H9 (cell line): ENCODE data around the gene KIF23. TPM values are rescaled to one million over a fixed set of nuclear protein-coding genes. Genes with fewer than 3 reads are reported as not detected.
"Not testable (repeated sequence)": the region's sequence is repeated elsewhere in the genome, so short reads cannot be mapped to it uniquely, and the experiment has no call there.

Experiments
- DNase-seq: peaks from one replicate; pipeline ENCODE4 v3.0.0-alpha.2; 2017
- H2AFZ ChIP-seq: one replicate; pipeline ENCODE4 v1.6.1; 2013; ENCODE audit warnings: mild to moderate bottlenecking, low read length, control low read depth, moderate library complexity
- H2AK5ac ChIP-seq: 2 replicates; pipeline ENCODE4 v1.6.1; 2013; ENCODE audit warnings: low read length, control low read depth, mixed read lengths; ENCODE audit not compliant: insufficient read length
- H2BK120ac ChIP-seq: one replicate; pipeline ENCODE4 v1.6.1; 2013; ENCODE audit warnings: low read depth, mild to moderate bottlenecking, low read length, control low read depth, inconsistent platforms; ENCODE audit not compliant: poor library complexity, severe bottlenecking
- H2BK12ac ChIP-seq: 2 replicates; pipeline ENCODE4 v1.6.1; 2013; ENCODE audit warnings: low read length, control low read depth, mixed read lengths, low read depth; ENCODE audit not compliant: insufficient read length
- H2BK15ac ChIP-seq: 2 replicates; pipeline ENCODE4 v1.6.1; 2013; ENCODE audit warnings: low read depth, low read length, control low read depth
- H2BK20ac ChIP-seq: one replicate; pipeline ENCODE4 v1.6.1; 2013; ENCODE audit warnings: low read depth, mild to moderate bottlenecking, low read length, control low read depth, inconsistent platforms; ENCODE audit not compliant: poor library complexity, severe bottlenecking
- H2BK5ac ChIP-seq: 2 replicates; pipeline ENCODE4 v1.6.1; 2013; ENCODE audit warnings: low read length, control low read depth, mixed read lengths; ENCODE audit not compliant: insufficient read length
- H3K14ac ChIP-seq: 2 replicates; pipeline ENCODE4 v1.6.1; 2013; ENCODE audit warnings: low read length, control low read depth; ENCODE audit not compliant: insufficient read depth
- H3K18ac ChIP-seq: 2 replicates; pipeline ENCODE4 v1.6.1; 2013; ENCODE audit warnings: low read depth, mild to moderate bottlenecking, mixed read lengths, low read length, control low read depth; ENCODE audit not compliant: insufficient read length
- H3K23ac ChIP-seq: 2 replicates; pipeline ENCODE4 v1.6.1; 2013; ENCODE audit warnings: low read length, control low read depth, mixed read lengths, low read depth; ENCODE audit not compliant: insufficient read length
- H3K23me2 ChIP-seq: 2 replicates; pipeline ENCODE4 v1.6.1; 2013; ENCODE audit warnings: low read depth, mild to moderate bottlenecking, mixed read lengths, low read length, control low read depth; ENCODE audit not compliant: insufficient read length, poor library complexity, severe bottlenecking
- H3K27ac ChIP-seq: 2 replicates; pipeline ENCODE4 v1.5.1; 2013; ENCODE audit warnings: low read length, control low read depth, mixed read lengths, low read depth; ENCODE audit not compliant: insufficient read length
- H3K27me3 ChIP-seq: 2 replicates; pipeline ENCODE4 v1.6.1; 2013; ENCODE audit warnings: low read length, control low read depth, inconsistent platforms; ENCODE audit not compliant: insufficient read depth
- H3K4ac ChIP-seq: 2 replicates; pipeline ENCODE4 v1.6.1; 2013; ENCODE audit warnings: low read depth, mild to moderate bottlenecking, control low read depth, inconsistent platforms, low read length, moderate library complexity
- H3K4me1 ChIP-seq: 2 replicates; pipeline ENCODE4 v1.6.1; 2013; ENCODE audit warnings: low read length, control low read depth, inconsistent platforms; ENCODE audit not compliant: insufficient read depth
- H3K4me2 ChIP-seq: 2 replicates; pipeline ENCODE4 v1.6.1; 2013; ENCODE audit warnings: low read length, control low read depth, mixed read lengths; ENCODE audit not compliant: insufficient read length, insufficient read depth
- H3K56ac ChIP-seq: 2 replicates; pipeline ENCODE4 v1.6.1; 2013; ENCODE audit warnings: low read depth, mild to moderate bottlenecking, mixed read lengths, low read length, control low read depth; ENCODE audit not compliant: insufficient read length
- H3K79me1 ChIP-seq: 2 replicates; pipeline ENCODE4 v1.6.1; 2013; ENCODE audit warnings: low read depth, mild to moderate bottlenecking, moderate library complexity, low read length, control low read depth, inconsistent platforms; ENCODE audit not compliant: insufficient read depth, poor library complexity, severe bottlenecking
- H3K79me2 ChIP-seq: 2 replicates; pipeline ENCODE4 v1.6.1; 2013; ENCODE audit warnings: low read length, control low read depth, inconsistent platforms; ENCODE audit not compliant: insufficient read depth
- H3K9ac ChIP-seq: 2 replicates; pipeline ENCODE4 v1.6.1; 2013; ENCODE audit warnings: low read length, control low read depth, mixed read lengths; ENCODE audit not compliant: insufficient read length; ENCODE audit errors: extremely low read depth
- H3K9me3 ChIP-seq: one replicate; pipeline ENCODE4 v1.6.1; 2013; ENCODE audit warnings: low read depth, low read length, inconsistent platforms; ENCODE audit not compliant: control insufficient read depth
- H3T11ph ChIP-seq: one replicate; pipeline ENCODE4 v1.6.1; 2013; ENCODE audit warnings: mild to moderate bottlenecking, low read length, control low read depth, inconsistent platforms
- H4K20me1 ChIP-seq: one replicate; pipeline ENCODE4 v1.6.1; 2013; ENCODE audit not compliant: control insufficient read depth, insufficient read length, insufficient read depth
- H4K5ac ChIP-seq: 2 replicates; pipeline ENCODE4 v1.6.1; 2013; ENCODE audit warnings: low read depth, mild to moderate bottlenecking, mixed read lengths, low read length, control low read depth; ENCODE audit not compliant: insufficient read length
- H4K8ac ChIP-seq: replicated peaks from 2 replicates; pipeline ENCODE4 v1.6.1; 2013; ENCODE audit warnings: low read length, control low read depth, mixed read lengths, low read depth; ENCODE audit not compliant: insufficient read length
- H4K91ac ChIP-seq: 2 replicates; pipeline ENCODE4 v1.6.1; 2013; ENCODE audit warnings: low read depth, mild to moderate bottlenecking, moderate library complexity, mixed read lengths, low read length, control low read depth; ENCODE audit not compliant: insufficient read length
- H3K27ac Mint-ChIP-seq, 3 experiments: 2 replicates in 2 of 3; 3 replicates in 1 of 3; pipeline ENCODE4 v1.8.0; 2020 to 2021; ENCODE audit warnings: mixed read lengths in 3 of 3, mild to moderate bottlenecking in 1 of 3, moderate library complexity in 1 of 3
- H3K27me3 Mint-ChIP-seq: 2 replicates; pipeline ENCODE4 v1.8.0; 2021; ENCODE audit warnings: low read depth, mild to moderate bottlenecking, moderate library complexity, mixed read lengths
- H3K36me3 Mint-ChIP-seq, 3 experiments: 2 replicates in 2 of 3; 3 replicates in 1 of 3; pipeline ENCODE4 v1.8.0; 2020 to 2021; ENCODE audit warnings: low read depth in 3 of 3, mixed read lengths in 3 of 3; ENCODE audit not compliant: insufficient read depth in 1 of 3
- H3K4me1 Mint-ChIP-seq, 2 experiments: 2 replicates each; pipeline ENCODE4 v1.8.0; 2020; ENCODE audit warnings: mixed read lengths in 2 of 2
- H3K4me3 Mint-ChIP-seq, 2 experiments: 2 replicates in 1 of 2; 3 replicates in 1 of 2; pipeline ENCODE4 v1.8.0; 2020 to 2021; ENCODE audit warnings: mild to moderate bottlenecking in 2 of 2, mixed read lengths in 2 of 2, moderate library complexity in 1 of 2
- H3K9me3 Mint-ChIP-seq, 2 experiments: 2 replicates in 1 of 2; 3 replicates in 1 of 2; pipeline ENCODE4 v1.8.0; 2020; ENCODE audit warnings: mild to moderate bottlenecking in 2 of 2, mixed read lengths in 2 of 2, moderate library complexity in 1 of 2
- WGBS: extraction: QIAGEN DNeasy Blood & Tissue Kit; methylation state at CpG from one replicate; pipeline ENCODE4 v1.1.7; 2013; ENCODE audit warnings: missing lambda C conversion rate, low lambda C conversion rate, mixed read lengths; ENCODE audit not compliant: insufficient read length; ENCODE audit errors: extremely low coverage; 5-methylcytosine and 5-hydroxymethylcytosine counted together
- total RNA-seq: library from RNA; stranded (reverse); gene quantifications from 2 replicates; pipeline ENCODE4 v1.2.1, GENCODE V29; 2021
- TF ChIP-seq, protein P1 (sequence below): fragments of 200-600 bp; sonication (generic); conservative IDR thresholded peaks from 3 replicates; pipeline ENCODE4 v1.8.0; 2021; ENCODE audit warnings: antibody characterized with exemption, mild to moderate bottlenecking

KIF23 gene
- total RNA-seq, 1 experiment from 2014 or later, result 55.4 TPM

GRCh38 chr15:69380726-69381105 lies 33.4 kb upstream of the KIF23 start:
- no peaks in the 10 kb centered on the region for H3K4me1 ChIP-seq
- Mint-ChIP-seq H3K4me3 (no peak overlapping the region), H3K27ac (peak overlapping the region in 1 of 3 experiments; percentile 2; a peak in 1 of 7 replicates), H3K9me3 (no peaks in the 10 kb centered on the region), H3K36me3 (no peaks in the 10 kb centered on the region), H3K27me3 (peaks cover 2% of the 10 kb centered on the region; the same call in 1 of the 2 replicates), H3K4me1 (peaks cover 11 to 14% of the 10 kb centered on the region in 2 experiments)
- H3K56ac ChIP-seq, result no peak overlapping the region
- H3K4ac ChIP-seq, result no peak overlapping the region
- H3T11ph ChIP-seq, result no peak overlapping the region
- no peak overlapping the region for H3K14ac ChIP-seq
- no peaks in the 10 kb centered on the region for H3K79me1 ChIP-seq
- H3K79me2 ChIP-seq, result no peaks in the 10 kb centered on the region
- H3K9me3 ChIP-seq, result no peaks in the 10 kb centered on the region
- no peak overlapping the region for H2BK120ac ChIP-seq
- no peak overlapping the region for H2AK5ac ChIP-seq
- TF ChIP-seq, protein P1, sequence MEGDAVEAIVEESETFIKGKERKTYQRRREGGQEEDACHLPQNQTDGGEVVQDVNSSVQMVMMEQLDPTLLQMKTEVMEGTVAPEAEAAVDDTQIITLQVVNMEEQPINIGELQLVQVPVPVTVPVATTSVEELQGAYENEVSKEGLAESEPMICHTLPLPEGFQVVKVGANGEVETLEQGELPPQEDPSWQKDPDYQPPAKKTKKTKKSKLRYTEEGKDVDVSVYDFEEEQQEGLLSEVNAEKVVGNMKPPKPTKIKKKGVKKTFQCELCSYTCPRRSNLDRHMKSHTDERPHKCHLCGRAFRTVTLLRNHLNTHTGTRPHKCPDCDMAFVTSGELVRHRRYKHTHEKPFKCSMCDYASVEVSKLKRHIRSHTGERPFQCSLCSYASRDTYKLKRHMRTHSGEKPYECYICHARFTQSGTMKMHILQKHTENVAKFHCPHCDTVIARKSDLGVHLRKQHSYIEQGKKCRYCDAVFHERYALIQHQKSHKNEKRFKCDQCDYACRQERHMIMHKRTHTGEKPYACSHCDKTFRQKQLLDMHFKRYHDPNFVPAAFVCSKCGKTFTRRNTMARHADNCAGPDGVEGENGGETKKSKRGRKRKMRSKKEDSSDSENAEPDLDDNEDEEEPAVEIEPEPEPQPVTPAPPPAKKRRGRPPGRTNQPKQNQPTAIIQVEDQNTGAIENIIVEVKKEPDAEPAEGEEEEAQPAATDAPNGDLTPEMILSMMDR, result no peak
- no CpG with 5 or more reads among the region's 10 CpGs for WGBS
- no peak overlapping the region for H2BK20ac ChIP-seq
- no peak overlapping the region for H3K4me2 ChIP-seq
- no peak for DNase-seq
- no peak overlapping the region for H2BK15ac ChIP-seq
- no peak overlapping the region for H2BK12ac ChIP-seq
- H4K20me1 ChIP-seq, result no peaks in the 10 kb centered on the region
- H4K8ac ChIP-seq, result no peak overlapping the region
- no peak overlapping the region for H4K91ac ChIP-seq
- no peak overlapping the region for H2AFZ ChIP-seq
- no peak overlapping the region for H3K27ac ChIP-seq
- no peak overlapping the region for H3K23ac ChIP-seq
- no peak overlapping the region for H2BK5ac ChIP-seq
- no peaks in the 10 kb centered on the region for H3K27me3 ChIP-seq
- H3K23me2 ChIP-seq, result no peaks in the 10 kb centered on the region
- no peak overlapping the region for H3K9ac ChIP-seq
- H4K5ac ChIP-seq, result no peak overlapping the region
- no peak overlapping the region for H3K18ac ChIP-seq

DNA sequence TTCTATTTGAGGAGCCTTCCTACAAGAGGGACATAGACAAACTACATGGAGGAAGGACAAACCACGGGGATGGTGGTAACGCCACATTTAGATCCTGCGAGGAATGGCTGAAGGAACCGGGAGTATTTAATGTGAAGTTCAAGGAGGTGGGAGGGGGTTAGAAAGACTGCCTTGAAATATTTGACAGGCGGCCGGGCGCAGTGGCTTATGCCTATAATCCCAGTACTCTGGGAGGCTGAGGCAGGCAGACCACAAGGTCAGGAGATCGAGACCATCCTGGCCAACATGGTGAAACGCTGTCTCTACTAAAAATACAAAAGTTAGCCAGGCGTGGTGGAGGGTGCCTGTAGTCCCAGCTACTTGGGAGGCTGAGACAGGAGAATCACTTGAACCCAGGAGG lies 32.0 kb upstream of the KIF23 start:
- not testable (repeated sequence) for H3K23me2 ChIP-seq, H2BK12ac ChIP-seq, H3K14ac ChIP-seq, H3K27me3 ChIP-seq, H2BK20ac ChIP-seq, H2BK5ac ChIP-seq, H2BK120ac ChIP-seq, H4K91ac ChIP-seq, H4K5ac ChIP-seq, H4K20me1 ChIP-seq, H3K9ac ChIP-seq, H3K27ac ChIP-seq, H3K4me3 Mint-ChIP-seq, DNase-seq, H3T11ph ChIP-seq, H3K27me3 Mint-ChIP-seq, H3K36me3 Mint-ChIP-seq, H3K4me2 ChIP-seq, H3K79me2 ChIP-seq, H3K4ac ChIP-seq, H3K4me1 ChIP-seq, H3K18ac ChIP-seq, H3K56ac ChIP-seq, H4K8ac ChIP-seq, H3K23ac ChIP-seq, H3K79me1 ChIP-seq, H3K27ac Mint-ChIP-seq, H3K9me3 Mint-ChIP-seq, H2AK5ac ChIP-seq, H2AFZ ChIP-seq, H3K9me3 ChIP-seq, H2BK15ac ChIP-seq
- no CpG with 5 or more reads among the region's 10 CpGs for WGBS
- peaks cover 11 to 14% of the 10 kb centered on the region in 2 experiments for H3K4me1 Mint-ChIP-seq
